NT2/D1 (cell line): ENCODE results near the gene TIMM21.

Experiments
- DNase-seq: peaks from one replicate; pipeline ENCODE4 v3.0.0-alpha.2; 2011; ENCODE audit warnings: low read depth, low spot score
- H3K27me3 ChIP-seq: 2 replicates; pipeline ENCODE4 v1.6.0; 2011; ENCODE audit warnings: mild to moderate bottlenecking; ENCODE audit not compliant: insufficient read length, insufficient read depth
- H3K36me3 ChIP-seq: 2 replicates; pipeline ENCODE4 v1.6.1; 2011; ENCODE audit warnings: mild to moderate bottlenecking, low read length, mixed read lengths; ENCODE audit not compliant: insufficient read depth, insufficient read length
- H3K4me1 ChIP-seq: 2 replicates; pipeline ENCODE4 v1.5.1; 2011; ENCODE audit not compliant: insufficient read depth, insufficient read length
- H3K4me3 ChIP-seq: 2 replicates; pipeline ENCODE4 v1.5.1; 2011; ENCODE audit warnings: low read depth; ENCODE audit not compliant: insufficient read length
- H3K9ac ChIP-seq: 2 replicates; pipeline ENCODE4 v1.6.0; 2011; ENCODE audit warnings: low read depth; ENCODE audit not compliant: insufficient read length
- H3K9me3 ChIP-seq: 2 replicates; pipeline ENCODE4 v1.5.1; 2011; ENCODE audit warnings: mild to moderate bottlenecking, low read length; ENCODE audit not compliant: insufficient read depth
- SUZ12 ChIP-seq: IDR thresholded peaks from 2 replicates; pipeline ENCODE4 v1.6.1; 2011; ENCODE audit not compliant: insufficient read length, insufficient read depth; ENCODE audit errors: extremely low read depth
- YY1 ChIP-seq: IDR thresholded peaks from 2 replicates; pipeline ENCODE4 v1.6.1; 2011; ENCODE audit not compliant: insufficient read length, insufficient read depth
- ZNF274 ChIP-seq: IDR thresholded peaks from 2 replicates; pipeline ENCODE4 v1.6.1; 2011; ENCODE audit warnings: mild to moderate bottlenecking, low read depth, low read length

The TIMM21 gene

DNA sequence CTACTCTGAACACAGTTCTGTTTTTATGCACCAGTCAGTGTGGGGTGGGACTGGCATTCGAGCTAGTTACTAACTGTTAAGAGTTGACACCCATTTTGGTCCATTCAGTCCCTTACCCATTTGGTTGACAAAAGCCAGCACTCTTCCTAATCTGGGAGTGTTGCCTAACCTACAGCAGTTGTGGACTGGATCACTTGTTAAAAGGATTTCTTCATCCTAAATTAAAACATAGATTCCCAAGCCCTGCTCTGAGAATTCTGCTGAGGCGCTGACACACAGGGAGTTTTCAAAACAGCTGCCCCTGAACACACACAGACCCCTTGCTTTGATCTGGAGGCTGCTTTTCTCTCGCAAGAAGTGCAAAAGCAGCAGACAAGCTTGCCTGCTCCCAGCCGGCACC, 6.4 kb downstream of the TIMM21 start:
- Histone ChIP-seq H3K4me3 (no peak overlapping the region), H3K27me3 (no peaks in the 10 kb centered on the region), H3K9ac (no peak overlapping the region), H3K9me3 (no peaks in the 10 kb centered on the region), H3K36me3 (peaks cover 84% of the 10 kb centered on the region), H3K4me1 (no peaks in the 10 kb centered on the region)
- TF ChIP-seq YY1 = no peak
- no peak for DNase-seq

DNA sequence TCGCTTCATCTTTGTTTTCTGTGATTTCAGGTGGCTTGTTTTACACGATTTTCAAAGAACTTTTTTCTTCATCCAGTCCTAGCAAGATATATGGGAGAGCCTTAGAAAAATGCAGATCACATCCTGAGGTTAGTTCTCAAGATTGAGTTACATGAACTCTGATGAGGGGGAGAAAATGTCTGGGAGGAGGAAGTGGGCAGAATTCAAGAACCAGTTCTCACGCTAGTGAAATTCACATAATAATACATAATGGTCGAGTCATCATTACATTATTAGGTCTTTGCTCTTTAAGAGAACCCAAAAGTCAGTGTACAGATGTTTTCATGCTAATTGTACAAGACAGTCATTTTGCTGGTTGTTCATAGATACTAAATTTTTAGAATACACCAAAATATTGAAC, 7.0 kb downstream of the TIMM21 start:
- no peak for DNase-seq
- no peaks in the 10 kb centered on the region for H3K27me3 ChIP-seq
- H3K9me3 ChIP-seq = no peaks in the 10 kb centered on the region
- no peak overlapping the region for H3K9ac ChIP-seq
- H3K4me1 ChIP-seq = no peaks in the 10 kb centered on the region
- H3K4me3 ChIP-seq = no peak overlapping the region
- H3K36me3 ChIP-seq = peaks cover 84% of the 10 kb centered on the region
- TF ChIP-seq ZNF274 = no peak
- no peak for TF ChIP-seq YY1
- no peak for TF ChIP-seq SUZ12

DNA sequence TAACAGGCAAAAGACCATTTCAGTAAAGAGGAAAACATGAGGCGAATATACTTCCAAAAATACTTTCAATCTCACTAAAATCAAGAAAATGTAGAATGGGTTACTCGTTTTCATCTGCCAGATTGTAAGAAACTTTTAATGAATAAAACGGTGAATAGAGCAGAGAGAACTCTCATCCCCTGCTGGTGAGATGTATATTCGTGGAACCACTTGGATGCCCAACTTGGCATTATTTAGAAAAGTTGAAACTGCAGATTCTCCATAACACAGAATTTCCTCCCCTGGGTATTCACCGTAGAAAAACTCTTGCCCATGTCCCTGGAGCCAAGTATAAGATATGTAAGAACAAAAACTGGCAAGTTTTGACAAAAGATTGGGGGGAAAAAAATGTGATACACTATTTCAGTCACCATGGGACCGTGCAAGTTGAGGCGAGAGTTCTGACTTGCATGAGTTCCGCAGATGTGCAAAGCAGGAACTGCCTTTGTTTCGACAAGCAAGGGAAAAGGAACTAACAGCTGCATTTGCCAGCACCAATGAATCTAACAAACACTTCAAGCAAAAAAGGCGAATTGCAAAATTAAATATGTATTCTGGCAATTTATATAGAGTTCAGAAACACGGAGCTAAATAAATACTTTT, 14.8 kb downstream of the TIMM21 start:
- Histone ChIP-seq H3K36me3 (peaks cover 41% of the 10 kb centered on the region), H3K4me1 (no peaks in the 10 kb centered on the region), H3K9ac (no peak overlapping the region), H3K9me3 (peaks cover 9% of the 10 kb centered on the region; the same call in 1 of the 2 replicates), H3K27me3 (no peaks in the 10 kb centered on the region), H3K4me3 (no peak overlapping the region)
- DNase-seq = no peak
- TF ChIP-seq SUZ12 = no peak
- no peak for TF ChIP-seq YY1
- TF ChIP-seq ZNF274 = no peak

DNA sequence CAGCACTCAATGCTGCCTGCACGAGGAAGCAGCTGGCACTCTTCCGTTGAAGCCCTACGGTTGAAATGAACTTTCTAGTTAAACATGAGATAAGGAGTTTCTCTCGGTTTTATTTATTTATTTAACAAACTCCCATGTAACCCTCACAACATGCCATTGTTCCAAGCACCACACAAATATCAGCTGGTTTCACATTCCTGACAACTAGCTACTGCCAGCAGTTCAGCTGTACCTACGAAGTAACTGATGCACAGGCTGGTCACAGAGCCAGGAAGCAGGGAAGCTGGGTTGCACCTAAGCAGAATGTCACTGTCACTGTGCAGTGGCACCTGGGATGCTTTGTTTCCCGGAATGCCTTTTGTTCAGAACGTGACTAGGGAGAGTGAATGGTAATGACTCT, 18.1 kb downstream of the TIMM21 start:
- Histone ChIP-seq H3K27me3 (no peaks in the 10 kb centered on the region), H3K9ac (no peak overlapping the region), H3K9me3 (peaks cover 9% of the 10 kb centered on the region; the same call in 1 of the 2 replicates), H3K4me1 (no peaks in the 10 kb centered on the region), H3K36me3 (peaks cover 10% of the 10 kb centered on the region), H3K4me3 (no peak overlapping the region)
- TF ChIP-seq YY1 (no peak), ZNF274 (no peak), SUZ12 (no peak)
- no peak for DNase-seq

DNA sequence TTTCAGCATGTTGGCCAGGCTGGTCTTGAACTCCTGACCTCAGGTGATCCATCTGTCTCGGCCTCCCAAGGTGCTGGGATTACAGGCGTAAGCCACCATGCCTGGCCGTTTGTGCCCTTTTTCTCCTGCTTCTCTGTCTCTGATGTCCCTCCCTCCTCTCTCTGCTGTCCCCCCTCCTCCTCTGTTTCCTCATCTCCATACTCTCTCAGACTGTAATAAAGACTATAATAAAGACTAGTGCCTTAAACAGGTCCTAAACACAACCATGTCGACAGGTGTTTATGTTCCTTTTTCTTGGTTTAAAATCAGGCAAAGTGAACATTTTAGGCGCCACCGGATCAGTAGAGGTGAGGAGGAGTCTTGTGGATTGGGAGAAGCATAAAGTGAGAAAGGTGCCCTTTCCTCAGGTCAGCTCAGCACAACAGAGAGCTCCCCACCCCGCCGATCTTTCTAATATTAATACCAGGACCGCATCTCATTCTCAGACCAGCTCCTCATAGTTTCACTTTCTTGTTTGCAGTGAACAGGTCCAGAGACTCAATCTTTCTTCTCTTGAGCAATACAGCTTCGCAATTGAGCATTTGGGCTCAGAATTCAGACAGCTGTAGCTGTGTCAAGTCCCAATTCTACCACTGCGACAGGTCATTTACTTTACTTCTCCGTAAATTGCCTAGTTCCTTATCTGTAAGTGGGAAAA, 23.7 kb downstream of the TIMM21 start:
- H3K9ac ChIP-seq = no peak overlapping the region
- no peaks in the 10 kb centered on the region for H3K9me3 ChIP-seq
- no peaks in the 10 kb centered on the region for H3K36me3 ChIP-seq
- DNase-seq = no peak
- H3K4me3 ChIP-seq = no peak overlapping the region
- no peak for TF ChIP-seq ZNF274
- peaks cover 2% of the 10 kb centered on the region for H3K27me3 ChIP-seq
- H3K4me1 ChIP-seq = no peaks in the 10 kb centered on the region

DNA sequence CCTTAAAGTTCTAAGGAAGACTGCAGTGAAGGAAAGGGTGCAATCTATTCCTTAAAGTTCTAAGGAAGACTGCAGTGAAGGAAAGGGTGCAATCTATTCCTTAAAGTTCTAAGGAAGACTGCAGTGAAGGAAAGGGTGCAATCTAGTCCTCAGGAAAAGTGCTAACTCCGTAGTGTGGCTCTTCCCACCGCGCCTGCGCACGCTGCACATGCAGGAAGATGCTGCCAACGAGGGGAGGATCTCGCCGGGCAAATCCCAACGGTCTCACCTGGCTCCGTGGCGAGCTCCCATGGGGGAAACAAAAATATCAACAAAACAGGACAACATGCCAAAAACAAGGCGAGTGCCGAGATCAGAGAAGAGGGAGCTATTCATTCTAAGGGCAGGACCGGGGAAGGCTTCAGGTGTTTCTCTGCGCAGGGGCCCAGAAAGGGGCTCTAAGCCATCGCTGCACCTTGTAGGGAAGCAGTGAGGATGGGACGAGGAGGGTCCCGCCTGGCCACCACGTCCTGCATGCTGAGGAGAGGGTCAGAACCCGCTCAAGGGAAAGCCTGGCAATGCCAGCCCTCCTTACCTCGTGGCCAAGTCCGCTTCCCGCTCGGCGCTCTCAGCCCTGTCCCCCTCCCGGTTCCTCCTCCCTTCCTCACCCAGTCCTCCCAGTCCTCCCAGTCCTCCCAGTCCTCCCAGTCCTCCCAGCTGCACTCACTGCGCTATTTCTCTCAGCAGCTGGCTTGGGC, 24.5 kb downstream of the TIMM21 start:
- Histone ChIP-seq H3K27me3 (peaks cover 2% of the 10 kb centered on the region), H3K9ac (no peak overlapping the region), H3K9me3 (no peaks in the 10 kb centered on the region), H3K36me3 (no peaks in the 10 kb centered on the region), H3K4me1 (no peaks in the 10 kb centered on the region), H3K4me3 (no peak overlapping the region)
- DNase-seq = no peak
- TF ChIP-seq ZNF274 = no peak
- no peak for TF ChIP-seq YY1
- no peak for TF ChIP-seq SUZ12

DNA sequence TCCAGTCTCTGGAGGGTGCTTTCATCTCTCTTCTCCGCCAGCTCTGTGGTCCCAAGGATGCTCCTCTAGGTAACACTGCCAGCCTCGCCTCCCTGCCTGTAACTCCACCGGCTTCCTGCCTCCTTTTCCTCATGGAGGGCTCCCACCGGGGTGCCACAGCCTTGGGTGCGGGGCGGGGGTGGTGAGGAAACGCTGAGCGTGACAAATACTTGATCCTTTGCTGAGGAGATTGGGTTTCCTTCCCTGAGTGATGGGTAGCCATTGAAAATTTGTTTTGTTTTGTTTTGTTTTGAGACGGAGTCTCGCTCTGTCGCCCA, 25.1 kb downstream of the TIMM21 start:
- Histone ChIP-seq H3K4me1 (no peaks in the 10 kb centered on the region), H3K27me3 (peaks cover 2% of the 10 kb centered on the region), H3K36me3 (no peaks in the 10 kb centered on the region), H3K9ac (no peak overlapping the region), H3K4me3 (no peak overlapping the region), H3K9me3 (no peaks in the 10 kb centered on the region)
- no peak for DNase-seq
- no peak for TF ChIP-seq ZNF274
- TF ChIP-seq SUZ12 = no peak
- TF ChIP-seq YY1 = no peak
